ENCODE measurements around the gene MYH7.

GRCh38 chr14:23470947-23471346, 35.5 kb upstream of the MYH7 start:
- TF ChIP-seq POLR2A (IDR thresholded peaks at IDR 0.05; ENCODE audit: low read depth, low read length): no peak
- TF ChIP-seq RAD21 (IDR thresholded peaks at IDR 0.05; ENCODE audit: low read length): no peak
- TF ChIP-seq, protein P1, sequence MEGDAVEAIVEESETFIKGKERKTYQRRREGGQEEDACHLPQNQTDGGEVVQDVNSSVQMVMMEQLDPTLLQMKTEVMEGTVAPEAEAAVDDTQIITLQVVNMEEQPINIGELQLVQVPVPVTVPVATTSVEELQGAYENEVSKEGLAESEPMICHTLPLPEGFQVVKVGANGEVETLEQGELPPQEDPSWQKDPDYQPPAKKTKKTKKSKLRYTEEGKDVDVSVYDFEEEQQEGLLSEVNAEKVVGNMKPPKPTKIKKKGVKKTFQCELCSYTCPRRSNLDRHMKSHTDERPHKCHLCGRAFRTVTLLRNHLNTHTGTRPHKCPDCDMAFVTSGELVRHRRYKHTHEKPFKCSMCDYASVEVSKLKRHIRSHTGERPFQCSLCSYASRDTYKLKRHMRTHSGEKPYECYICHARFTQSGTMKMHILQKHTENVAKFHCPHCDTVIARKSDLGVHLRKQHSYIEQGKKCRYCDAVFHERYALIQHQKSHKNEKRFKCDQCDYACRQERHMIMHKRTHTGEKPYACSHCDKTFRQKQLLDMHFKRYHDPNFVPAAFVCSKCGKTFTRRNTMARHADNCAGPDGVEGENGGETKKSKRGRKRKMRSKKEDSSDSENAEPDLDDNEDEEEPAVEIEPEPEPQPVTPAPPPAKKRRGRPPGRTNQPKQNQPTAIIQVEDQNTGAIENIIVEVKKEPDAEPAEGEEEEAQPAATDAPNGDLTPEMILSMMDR (conservative IDR thresholded peaks at IDR 0.05; ENCODE audit: low read depth, low read length): no peak
- no peak for TF ChIP-seq MXI1 (IDR thresholded peaks at IDR 0.05; ENCODE audit: borderline replicate concordance, low read depth, low read length)
